Stimulated activated CD4-positive, alpha-beta T cell treated with anti-CD3 and anti-CD28 coated beads, Interleukin-12 subunit alpha, Interleukin-12 subunit beta, amount 100 ng/mL, for 24 hours (primary cell): ENCODE data around the gene DISP2.

Source experiments
- DNase-seq, 2 experiments: peaks; one replicate each; pipeline ENCODE4 v3.0.0-alpha.2; 2020; ENCODE audit warnings: low read depth in 2 of 2

DISP2 gene

DNA sequence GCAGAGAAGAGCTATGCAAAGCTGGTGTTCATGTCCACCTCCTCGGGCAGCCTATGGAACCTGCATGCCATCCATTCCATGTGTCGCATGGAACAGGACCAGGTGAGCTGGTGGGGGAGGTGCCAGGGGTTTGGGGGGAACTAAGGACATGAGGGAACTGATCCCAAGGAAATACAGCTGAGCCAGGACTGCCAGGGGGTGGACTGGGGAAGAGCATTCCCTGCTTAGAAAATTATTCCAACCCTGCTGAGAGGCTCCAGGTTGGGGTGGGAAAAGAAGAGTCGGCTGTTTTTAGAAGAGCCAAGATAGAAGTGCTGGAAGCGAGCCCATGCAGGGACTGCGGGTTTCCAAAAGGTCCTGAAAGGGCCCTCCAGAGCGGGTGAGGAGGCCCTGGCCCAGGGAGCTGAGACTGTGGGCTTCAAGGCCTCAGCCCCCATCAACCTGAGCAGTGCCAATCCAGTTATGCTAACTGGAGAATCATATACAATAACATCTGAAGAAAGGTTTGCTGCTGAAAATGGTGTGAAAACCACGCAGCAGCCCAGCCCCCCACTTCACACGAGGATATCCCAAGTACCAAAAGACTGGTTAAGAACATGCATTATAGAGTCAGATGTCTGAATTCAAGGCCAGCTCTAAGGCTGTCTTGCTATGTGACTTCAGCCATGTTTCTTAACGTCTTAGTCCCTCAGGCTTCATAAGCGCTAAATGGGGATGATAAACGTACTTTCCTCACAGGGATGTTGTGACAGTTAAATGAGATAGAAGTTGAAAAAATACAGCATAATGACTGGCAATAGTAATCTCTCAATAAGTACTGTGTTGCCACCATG lies 7.8 kb downstream of the DISP2 start:
- no peak for DNase-seq

DNA sequence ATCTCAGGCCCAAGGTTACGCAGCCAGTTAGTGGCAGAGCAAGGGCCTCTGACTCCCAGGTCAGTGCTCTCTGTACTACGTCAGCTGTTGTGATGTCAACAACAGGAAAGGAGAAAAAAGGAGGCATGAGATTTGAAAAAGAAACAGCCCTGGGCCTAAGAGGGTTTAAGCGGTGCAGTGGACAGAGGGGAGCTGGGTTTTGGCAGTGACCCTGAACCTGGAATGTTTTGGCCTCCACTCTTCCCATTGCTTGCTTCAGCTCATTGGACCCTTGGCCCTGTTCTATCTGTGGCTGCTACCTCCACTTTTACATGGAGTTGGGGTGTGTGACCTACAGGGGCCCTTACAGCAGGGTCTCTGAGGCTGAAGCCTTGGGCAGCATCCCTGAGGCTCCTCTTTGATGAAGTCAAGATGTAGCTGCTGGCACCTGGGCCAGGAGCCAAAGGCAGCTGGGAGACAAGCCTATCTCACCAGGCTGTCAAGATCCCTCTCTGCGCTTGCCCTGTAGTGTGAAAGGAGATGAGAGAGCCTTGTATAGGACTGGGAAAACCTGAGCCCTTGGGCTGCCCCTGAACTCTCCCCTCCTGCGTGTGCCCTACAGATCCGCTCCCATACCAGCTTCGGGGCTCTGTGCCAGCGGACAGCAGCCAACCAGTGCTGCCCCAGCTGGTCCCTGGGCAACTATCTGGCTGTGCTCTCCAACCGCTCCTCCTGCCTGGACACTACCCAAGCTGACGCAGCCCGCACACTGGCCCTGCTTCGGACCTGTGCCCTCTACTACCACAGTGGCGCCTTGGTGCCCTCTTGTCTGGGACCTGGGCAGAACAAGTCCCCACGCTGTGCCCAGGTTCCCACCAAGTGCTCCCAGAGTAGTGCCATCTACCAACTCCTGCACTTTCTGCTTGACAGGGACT lies 8.7 kb downstream of the DISP2 start:
- DNase-seq, result no peak

DNA sequence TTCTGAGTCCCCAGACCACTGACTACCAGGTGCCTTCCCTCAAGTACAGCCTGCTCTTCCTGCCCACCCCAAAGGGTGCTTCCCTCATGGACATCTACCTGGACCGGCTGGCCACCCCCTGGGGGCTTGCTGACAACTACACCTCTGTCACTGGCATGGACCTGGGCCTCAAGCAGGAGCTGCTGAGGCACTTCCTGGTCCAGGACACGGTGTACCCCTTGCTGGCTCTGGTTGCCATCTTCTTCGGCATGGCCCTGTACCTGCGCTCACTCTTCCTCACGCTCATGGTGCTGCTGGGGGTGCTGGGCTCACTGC lies 9.3 kb downstream of the DISP2 start:
- no peak for DNase-seq

DNA sequence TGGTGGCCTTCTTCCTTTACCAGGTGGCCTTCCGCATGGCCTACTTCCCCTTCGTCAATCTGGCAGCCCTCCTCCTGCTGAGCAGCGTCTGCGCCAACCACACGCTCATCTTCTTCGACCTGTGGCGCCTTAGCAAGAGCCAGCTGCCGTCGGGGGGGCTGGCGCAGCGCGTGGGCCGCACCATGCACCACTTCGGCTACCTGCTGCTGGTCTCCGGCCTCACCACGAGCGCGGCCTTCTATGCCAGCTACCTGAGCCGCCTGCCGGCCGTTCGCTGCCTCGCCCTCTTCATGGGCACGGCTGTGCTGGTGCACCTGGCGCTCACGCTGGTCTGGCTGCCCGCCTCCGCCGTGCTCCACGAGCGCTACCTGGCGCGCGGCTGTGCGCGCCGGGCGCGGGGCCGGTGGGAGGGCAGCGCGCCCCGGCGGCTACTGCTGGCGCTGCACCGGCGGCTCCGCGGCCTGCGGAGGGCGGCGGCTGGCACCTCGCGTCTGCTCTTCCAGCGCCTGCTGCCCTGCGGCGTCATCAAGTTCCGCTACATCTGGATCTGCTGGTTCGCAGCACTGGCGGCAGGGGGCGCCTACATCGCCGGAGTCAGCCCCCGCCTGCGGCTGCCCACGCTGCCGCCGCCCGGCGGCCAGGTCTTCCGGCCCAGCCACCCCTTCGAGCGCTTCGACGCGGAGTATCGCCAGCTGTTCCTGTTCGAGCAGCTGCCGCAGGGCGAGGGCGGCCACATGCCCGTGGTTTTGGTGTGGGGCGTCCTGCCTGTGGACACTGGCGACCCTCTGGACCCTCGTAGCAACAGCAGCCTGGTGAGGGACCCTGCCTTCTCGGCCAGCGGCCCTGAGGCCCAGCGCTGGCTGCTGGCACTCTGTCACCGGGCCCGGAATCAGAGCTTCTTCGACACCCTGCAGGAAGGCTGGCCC lies 9.9 kb downstream of the DISP2 start:
- peak; percentile 63 to 80 for DNase-seq

DNA sequence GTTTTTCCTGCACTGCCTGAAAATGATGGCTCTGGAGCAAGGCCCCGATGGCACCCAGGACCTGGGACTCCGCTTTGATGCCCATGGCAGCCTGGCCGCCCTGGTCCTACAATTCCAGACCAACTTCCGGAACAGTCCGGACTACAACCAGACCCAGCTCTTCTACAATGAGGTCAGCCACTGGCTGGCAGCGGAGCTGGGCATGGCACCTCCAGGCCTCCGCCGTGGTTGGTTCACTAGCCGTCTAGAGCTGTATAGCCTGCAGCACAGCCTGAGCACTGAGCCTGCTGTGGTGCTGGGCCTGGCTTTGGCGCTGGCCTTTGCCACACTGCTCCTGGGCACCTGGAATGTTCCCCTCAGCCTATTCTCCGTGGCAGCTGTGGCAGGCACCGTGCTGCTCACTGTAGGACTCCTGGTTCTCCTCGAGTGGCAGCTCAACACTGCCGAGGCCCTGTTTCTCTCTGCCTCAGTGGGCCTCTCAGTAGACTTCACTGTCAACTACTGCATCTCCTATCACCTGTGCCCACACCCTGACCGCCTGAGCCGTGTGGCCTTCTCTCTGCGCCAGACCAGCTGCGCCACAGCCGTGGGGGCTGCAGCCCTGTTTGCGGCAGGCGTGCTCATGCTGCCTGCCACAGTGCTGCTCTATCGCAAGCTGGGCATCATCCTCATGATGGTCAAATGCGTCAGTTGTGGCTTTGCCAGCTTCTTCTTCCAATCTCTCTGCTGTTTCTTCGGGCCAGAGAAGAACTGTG lies 10.9 kb downstream of the DISP2 start:
- no peak for DNase-seq

DNA sequence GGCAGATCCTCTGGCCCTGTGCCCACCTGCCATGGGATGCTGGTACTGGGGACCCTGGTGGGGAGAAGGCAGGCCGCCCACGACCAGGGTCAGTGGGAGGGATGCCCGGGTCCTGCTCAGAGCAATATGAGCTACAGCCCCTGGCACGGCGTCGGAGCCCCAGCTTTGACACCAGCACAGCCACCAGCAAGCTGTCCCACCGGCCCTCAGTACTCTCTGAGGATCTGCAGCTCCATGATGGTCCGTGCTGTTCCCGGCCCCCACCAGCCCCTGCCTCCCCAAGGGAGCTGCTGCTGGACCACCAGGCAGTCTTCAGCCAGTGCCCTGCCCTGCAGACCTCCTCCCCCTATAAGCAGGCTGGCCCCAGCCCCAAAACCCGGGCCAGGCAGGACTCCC lies 11.5 kb downstream of the DISP2 start:
- DNase-seq, result no peak

DNA sequence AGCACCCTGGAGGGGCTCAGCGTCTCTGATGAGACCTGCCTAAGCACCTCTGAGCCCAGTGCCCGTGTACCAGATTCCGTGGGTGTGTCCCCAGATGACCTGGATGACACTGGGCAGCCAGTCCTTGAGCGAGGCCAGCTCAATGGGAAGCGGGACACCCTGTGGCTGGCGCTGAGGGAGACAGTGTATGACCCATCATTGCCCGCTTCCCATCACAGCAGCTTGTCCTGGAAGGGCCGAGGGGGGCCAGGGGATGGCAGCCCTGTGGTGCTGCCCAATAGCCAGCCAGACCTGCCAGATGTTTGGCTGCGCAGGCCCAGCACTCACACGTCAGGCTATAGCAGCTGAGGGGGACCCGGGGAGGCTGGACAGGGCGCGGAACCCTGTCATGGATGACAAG lies 12.0 kb downstream of the DISP2 start:
- DNase-seq, result no peak

DNA sequence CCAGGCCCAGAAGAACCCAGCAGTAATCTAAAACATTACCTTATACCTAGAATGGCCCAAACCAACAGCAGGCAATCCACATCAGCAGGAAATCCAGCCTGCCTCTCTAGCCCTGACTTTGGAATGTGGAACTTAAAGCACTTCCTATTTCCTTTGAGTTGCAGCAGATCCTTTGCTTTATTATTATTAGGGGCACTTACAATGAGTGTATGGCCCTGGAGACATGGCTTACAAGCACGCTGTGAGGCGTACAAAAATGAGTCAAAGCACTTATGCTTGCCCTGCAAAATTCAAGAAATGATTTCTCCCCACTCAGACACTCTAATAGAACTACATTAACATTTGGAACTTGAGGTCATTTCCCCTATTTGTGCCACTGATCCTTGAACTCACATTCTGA lies 15.0 kb downstream of the DISP2 start:
- no peak for DNase-seq

DNA sequence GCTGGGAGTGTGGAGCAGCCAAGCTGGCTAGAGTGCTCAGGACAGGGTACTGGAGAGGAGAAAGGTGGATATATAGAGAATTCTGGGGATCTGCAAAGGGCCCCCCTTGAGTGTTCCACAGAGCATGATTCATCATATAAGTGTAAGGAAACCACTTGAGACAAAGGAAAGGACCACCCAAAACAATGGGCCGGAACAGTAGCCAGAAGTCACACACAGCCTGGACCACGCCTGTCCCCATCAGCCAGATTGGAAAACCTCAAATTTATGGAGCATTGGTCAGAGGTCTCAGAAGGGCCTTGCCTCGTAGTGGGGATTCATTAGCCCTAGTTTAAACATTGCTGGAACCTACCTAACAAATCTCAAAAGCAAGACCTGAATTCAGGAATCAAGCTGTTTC lies 19.6 kb downstream of the DISP2 start:
- no peak for DNase-seq

DNA sequence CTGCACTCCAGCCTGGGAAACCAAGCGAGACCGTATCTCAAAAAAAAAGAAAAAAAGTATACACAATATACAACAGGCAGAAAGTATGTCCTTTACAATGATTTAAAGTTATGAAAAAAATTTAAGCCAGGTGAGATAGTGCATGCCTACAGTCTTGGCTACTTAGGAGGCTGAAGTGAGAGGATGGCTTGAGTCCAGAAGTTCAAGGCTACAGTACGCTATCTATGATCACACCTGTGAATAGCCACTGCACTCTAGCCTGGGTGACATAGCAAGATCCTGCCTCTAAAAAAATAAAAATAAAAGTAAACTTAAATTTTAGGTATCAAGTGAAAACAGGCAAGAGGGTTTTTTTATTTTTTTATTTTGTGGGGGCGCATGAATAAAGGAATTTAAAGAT lies 21.4 kb downstream of the DISP2 start:
- DNase-seq, result no peak

DNA sequence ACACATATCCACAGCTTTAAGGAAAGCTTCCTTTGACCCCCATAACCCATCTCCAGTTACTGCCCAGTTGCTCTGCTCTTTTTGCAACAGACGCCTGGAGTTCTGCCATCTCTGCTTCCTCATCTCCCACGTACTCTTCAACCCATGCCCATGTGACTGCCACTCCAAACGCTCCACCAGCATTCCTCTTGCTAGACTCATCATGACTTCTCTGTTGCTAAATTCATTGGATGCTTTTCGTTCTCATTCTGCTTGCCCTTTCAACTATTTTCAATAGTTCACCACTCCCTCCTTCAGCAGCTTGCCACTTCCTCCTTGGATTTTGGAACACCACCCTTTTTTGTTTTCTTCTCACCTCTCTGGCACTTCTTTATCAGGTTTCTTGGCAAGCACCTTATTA lies 21.8 kb downstream of the DISP2 start:
- DNase-seq, result no peak

DNA sequence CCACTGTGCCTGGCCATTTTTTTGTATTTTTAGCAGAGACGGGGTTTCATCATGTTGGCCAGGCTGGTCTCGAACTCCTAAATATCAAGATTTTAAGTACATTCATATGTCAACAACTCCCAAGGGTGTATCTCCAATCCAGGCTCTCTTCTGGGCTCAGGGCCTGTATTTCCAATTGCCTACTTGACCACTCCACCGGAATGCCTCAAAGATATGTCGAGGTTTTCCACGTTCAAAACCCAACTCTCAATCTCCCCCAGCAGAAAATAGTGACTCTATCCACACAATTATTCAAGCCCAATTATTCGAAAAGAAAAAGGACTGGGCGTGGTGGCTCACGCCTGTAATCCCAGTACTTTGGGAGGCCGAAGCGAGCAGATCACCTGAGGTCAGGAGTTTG lies 22.6 kb downstream of the DISP2 start:
- DNase-seq, result no peak

DNA sequence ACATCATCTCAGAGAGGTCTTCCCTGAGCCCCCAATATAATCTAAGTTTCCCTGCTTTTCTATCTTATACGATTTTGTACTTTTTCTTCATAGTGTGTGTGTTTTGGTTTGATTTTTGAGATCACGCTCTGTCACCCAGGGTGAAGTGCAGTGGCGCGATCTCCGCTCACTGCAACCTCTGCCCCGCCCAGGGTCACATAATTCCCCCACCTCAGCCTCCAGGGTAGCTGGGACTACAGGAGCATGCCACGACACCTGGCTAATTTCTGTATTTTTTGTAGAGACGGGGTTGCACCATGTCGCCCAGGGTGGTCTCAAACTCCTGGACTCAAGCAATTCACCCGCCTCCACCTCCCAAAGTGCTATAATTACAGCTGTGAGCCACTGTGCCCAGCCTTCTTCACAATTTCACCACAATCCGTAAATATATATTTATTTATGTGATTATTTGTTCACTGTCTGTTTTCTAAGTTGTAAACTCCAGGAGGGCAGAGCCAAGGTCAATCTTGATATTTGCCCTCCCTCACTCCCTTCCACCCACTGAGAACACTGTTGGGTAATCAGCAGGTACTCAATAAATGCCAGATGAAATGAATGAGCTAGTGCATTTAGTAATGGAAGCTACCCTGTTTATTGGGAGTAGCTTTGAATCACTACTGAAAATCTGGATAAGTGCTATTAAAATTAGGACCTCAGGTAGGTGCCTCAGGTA lies 24.0 kb downstream of the DISP2 start:
- DNase-seq, result no peak

DNA sequence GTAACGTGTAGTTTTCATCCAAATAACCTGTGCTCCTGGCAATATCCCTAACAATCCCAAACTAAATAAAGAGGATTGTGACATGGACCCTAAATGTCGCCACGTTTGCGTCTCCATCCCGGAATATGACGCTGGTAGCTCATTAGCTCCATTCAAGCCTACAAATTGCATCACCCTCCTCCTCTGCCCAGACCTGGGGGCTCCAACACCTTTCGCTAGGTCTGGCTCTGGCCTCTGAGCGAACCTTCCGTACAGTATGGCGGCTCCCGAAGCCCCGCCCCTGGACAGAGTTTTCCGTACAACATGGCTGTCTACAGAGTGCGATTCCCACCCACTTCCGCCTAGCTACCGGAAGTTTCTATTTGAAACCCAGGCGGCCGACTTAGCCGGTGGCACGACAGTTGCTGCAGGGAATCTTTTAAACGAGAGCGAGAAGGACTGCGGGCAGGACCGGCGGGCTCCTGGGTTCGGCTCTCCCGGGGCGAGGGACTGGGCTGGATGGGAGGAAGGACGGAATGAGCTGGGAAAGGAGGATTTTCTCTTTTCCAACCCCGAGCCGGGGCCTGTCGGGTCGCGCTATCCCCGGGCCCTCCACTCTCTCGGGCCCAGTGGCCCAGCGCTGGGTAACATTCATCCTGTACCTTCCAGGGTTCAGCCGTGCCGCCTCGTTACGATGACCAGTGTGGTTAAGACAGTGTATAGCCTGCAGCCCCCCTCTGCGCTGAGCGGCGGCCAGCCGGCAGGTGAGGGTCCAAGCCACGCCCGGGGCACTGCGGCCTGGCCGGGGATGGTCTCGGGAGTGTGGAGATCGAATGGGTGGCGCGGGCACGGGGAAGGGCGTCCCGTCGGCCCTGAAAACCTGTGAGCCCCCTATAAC lies 24.8 kb downstream of the DISP2 start, which contains the start of gene KNSTRN:
Gene KNSTRN (plus strand): TSS at position 142 of the 877 bp plus-strand sequence. CDS start 115 bp downstream, at position 257.
- DNase-seq, result peak; percentile 88 to 94

DNA sequence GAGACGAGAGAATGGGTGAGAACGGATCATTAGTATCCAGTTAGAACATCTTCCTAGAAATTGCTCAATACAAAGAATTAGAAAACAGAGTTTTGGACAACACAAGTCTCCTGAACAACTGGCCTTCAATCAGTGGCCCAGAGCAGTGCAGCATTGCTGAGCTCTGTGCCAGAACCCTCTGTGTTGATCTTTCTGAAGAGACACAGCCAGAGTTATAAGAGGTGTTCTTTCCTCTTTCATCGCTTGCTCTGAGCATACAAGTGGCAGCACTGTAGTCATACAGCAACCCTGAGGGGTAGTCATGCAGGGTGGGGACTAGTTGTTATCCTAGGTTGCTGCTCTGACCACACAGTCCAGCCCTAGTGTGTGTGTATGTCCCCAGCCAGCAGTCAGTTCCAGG lies 28.5 kb downstream of the DISP2 start:
- no peak for DNase-seq

DNA sequence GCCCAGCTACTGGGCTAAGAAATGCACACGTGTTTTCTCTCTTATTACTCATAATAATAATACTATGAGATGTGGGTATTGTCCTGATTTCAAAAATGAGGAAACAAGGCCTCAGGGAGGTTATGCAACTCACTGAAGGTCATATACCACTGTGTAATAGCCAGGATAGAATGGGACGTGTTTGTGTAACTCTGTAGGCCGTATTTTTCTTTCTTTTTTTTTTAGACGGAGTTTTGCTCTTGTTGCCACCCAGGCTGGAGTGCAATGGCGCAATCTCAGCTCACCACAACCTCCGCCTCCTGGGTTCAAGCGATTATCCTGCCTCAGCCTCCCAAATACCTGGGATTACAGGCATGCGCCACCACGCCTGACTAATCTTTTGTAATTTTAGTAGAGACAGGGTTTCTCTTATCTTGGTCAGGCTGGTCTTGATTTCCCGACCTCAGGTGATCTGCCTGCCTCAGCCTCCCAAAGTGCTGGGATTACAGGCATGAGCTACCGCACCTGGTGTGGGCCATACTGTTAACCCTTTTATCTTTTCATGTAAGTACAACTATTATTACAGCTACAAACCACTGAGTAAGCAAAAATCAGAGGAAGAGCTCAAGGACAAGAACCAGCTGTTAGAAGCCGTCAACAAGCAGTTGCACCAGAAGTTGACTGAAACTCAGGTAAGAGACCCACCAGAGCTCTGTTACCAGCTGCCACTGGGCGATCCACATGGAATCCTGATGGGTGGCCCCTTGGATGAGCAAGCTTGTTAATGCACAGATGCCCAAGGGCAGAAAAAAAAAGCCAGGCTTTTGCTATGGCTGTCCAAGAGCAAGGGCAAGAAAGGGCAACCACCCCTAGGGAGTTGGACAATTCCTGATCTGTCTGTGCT lies 31.2 kb downstream of the DISP2 start:
- no peak for DNase-seq

DNA sequence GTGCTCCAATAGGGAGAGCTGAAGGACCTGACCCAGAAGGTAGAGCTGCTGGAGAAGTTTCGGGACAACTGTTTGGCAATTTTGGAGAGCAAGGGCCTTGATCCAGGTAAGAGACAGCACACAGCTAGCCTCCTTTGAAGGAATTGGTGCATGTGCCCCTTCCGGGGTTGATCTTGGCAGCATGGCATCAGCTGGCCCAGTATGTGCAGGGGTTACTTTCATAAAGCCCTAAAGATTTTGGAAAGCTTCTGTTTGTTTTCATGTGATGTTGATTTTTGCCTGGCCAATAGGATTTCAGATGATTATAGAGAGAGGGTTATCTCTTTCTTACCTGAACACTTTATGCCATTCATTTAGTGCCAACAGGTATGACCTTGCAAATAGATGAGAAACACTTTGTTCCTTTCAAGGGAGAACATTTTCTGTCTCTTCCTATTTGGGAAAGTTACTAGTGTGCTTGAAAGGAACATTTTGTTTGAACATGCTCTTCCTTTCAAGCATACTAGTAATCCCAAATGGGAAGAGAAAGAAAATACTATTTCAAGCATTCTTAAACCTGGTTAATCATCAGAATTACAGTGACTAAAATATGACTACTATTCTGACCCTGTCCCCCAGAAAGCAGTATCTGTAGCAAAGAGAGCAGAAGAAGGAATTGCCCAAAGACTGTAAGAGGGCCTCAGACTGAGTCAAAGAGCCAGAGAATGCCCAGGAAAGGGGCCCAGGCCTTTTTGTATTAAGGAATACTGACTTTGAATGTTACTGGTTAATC lies 32.0 kb downstream of the DISP2 start:
- no peak for DNase-seq
